RKO (cell line): ENCODE results near the gene CAMK2N1.
"Not testable (repeated sequence)": the region's sequence is repeated elsewhere in the genome, so short reads cannot be mapped to it uniquely, and the experiment has no call there.

ENCODE experiments used
- DNase-seq: peaks from one replicate; pipeline ENCODE4 v3.0.0-alpha.2; 2016; ENCODE audit warnings: low spot score

CAMK2N1 gene

DNA sequence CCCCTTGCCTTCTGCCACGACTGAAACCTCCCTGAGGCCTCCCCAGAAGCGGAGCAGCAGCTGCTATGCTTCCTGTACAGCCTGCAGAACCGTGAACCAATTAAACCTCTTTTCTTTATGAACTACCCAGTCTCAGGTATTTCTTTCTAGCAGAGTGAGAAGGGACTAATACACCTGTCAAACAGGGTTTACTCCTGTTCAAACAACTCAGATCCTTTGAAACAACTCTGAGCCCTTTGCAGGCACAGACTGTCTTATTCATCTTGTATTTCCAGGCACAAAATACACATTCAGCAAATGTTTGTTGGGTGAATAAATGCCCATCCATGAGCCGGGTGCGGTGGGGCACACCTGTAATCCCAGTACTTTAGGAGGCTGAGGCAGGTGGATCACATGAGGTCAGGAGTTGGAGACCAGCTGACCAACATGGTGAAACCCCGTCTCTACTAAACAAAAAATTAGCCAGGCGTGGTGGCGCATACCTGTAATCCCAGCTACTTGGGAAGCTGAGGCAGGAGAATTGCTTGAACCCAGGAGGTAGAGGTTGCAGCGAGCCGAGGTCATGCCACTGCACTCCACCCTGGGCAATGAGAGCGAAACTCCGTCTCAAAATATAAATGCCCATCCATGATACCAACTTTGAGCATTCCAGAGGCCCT lies 10.8 kb upstream of the CAMK2N1 start:
- not testable (repeated sequence) for DNase-seq

DNA sequence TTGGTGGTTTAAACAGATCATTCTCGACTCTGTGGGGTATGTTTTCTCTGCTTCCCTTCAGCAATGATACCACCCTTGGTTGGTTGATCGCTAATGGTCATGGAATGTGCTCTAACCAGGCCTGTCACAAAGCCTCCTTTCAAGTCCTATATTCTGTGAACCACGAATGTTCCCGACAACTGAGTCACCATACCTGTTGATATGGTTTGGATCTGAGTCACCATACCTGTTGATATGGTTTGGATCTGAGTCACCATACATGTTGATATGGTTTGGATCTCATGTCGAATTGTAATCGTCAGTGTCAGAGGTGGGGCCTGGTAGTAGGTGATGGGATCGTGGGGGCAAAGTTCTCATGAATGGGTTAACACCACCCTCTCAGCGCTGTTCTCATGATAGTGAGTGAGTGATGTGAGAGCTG lies 10.2 kb upstream of the CAMK2N1 start:
- peak; percentile 37 for DNase-seq

DNA sequence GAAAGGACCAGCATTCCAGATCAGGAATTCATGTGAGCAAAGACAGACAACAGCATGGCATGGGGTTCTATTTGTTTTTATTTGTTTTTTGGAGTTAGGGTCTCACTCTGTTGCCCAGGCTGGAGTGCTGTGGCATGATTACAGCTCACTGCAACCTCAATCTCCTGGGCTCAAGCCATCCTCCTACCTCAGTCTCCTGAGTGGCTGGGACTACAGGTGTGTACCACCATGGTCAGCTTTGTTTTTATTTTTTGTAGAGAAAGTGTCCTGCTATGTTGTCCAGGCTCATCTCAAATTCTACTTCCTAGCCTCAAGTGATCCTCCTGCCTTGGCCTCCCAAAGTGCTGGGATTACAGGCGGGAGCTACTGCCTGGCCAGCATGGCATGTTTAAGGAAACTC lies 9.7 kb upstream of the CAMK2N1 start:
- no peak for DNase-seq

DNA sequence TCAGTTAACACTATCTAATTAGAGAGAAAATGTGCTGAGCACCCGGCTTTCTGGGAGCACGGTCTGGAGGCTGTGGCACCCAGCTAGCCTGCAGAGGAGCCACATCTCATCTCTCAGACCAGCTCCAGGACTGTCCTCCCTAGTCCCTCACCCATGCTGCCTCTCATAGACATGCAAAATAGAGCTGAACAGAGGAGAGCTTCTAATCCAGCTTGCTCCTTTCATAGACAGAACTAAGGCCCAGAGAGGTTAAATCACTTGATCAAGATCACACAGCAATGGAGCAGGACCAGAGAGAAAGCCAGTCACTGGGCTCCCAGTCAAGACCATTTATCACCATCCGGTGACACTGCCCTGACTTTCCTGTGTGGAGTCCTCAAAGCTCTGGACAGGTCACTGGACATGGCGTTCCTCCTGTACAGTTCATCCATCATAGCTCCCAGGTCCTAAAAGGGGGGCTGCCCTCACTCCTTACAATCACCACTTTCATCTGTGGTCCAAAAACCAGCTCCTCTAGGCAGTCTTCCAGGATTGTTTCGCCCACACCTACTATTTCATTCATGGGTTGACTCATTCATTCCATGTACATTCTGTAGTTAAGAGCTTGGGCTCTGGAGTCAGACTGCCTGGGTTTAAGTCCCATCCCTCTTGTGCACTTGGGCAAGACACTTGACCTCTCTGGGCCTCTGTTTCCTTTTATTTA lies 8.8 kb upstream of the CAMK2N1 start:
- DNase-seq: peak; percentile 89

DNA sequence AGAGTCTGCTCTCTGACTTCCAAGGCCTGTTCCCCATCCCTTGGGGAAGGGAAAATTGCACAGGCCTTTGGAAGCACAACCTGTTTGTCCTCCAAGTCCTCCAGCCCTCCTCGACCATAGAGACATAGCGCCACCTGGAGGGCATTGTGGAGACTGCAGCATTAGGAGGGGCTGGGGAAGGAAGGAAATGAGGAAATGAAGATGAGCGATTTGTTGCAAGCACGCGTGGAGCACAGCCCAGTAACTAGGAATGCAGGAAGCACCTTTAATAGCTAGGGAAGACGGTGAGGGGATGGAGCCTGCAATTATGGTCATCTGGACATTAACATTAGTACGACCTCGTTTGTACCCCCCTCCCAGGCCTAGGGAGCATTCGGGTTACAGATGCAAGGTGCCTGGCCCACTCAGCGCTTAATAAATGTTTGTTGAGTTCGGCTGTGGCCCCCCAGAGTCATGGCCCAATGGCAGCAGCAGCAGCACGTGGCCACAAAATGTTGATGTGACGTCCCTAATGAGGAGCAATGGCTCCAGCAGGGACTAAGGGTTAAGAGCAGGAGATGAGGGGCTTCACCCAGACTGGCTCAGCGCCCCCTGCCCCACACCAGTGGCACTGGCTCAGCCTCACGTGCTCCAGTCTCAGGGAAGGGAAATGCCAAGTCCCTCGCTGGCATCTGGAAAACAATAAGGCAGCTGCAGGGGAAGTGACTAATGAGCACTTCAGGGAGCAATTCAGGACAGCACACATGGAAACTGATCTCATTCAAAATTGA lies 8.0 kb upstream of the CAMK2N1 start:
- DNase-seq: peak; percentile 93

DNA sequence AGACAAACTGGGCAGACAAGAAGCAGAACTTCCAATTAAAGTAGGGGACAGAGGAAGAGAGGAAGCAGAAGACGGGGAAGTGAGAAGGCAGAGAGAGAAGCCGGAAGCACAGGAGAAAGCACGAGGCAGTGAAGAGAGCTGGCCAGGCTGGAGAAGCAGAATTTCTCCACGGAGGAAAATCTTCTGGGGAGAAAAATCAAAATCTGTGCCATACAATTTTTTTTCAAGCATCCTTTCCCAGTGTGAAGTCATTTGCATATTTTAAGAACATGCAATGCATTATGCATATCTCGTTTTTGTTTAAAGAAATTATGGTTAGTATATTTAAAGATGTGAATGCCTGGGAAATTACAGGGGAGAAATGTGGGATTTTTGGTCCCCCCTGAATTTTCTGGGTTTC lies 7.3 kb upstream of the CAMK2N1 start:
- no peak for DNase-seq

DNA sequence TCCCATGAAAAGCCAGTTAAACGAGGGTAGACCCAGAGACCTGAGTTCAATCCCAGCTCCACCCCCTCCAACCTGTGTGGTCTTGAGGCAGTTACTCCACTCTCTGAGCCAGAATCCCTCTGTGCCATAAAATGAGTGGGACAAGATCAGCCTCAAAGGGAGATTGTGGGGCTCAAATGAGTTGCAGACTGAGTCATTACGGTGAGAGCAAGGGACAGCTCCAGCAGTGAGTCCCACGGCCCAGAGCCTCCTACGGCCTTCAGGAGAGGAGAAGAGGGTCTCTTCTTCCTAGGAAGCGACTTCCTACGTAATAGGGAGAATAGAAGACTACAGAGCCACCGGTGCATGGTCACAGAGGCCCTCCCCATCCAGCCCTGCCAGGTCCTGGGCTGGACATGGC lies 6.7 kb upstream of the CAMK2N1 start:
- DNase-seq: no peak

DNA sequence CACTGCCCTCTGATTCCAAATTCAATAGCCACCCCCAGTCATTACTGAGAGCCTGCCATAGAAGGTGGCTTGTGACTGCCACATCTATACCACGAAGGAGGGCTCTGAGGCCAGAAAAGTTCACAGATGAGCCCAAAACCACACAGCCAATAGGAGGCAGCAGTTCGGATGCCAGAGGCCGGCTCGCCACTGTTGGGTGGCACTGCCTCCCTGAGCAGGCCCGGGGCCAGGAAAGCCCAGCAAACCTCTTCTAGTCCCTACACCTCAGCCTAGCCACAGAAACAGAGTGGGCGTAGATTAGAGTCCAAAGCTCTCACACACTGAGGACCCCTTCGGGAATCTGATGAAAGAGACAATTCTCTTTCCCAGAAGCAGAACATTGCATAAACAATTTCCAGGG lies 5.9 kb upstream of the CAMK2N1 start:
- no peak for DNase-seq

DNA sequence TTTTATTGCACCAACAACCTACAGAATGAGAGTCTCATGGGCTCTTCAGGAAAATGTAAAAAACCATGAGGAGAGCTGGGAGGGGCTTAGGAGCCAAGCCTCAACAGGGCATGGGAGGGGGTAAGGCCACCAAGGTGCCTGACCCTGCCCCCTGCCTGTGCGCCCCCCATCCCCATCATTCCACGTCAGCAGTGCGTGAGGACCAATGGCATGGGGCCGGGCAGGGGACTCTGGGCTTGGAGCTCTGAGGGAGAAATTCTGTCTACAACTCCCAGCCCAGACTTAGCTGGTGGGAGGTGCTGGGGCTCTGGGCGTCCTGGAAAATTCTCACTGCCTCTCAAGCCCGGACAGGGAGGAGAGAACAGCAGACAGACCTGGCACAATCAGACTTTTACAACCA lies 5.2 kb upstream of the CAMK2N1 start:
- no peak for DNase-seq

DNA sequence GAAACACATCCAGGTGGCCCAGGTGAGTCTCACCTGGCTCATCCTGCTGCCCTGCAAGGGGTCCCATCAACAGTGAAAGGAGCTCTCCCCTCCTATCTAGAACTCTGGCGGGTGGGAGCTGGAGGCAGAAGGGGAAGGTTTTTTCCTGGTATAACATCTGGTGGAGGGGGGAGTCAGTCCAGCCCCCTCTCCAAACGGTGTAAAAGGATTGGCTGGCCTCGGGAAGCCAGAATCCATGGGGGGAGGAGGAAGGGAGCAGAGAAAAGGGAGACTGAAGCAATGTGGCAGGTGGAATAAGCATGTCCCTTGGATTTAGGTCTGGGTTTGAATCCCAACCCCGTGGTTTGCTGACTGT lies 1.2 kb upstream of the CAMK2N1 start:
- DNase-seq: no peak

DNA sequence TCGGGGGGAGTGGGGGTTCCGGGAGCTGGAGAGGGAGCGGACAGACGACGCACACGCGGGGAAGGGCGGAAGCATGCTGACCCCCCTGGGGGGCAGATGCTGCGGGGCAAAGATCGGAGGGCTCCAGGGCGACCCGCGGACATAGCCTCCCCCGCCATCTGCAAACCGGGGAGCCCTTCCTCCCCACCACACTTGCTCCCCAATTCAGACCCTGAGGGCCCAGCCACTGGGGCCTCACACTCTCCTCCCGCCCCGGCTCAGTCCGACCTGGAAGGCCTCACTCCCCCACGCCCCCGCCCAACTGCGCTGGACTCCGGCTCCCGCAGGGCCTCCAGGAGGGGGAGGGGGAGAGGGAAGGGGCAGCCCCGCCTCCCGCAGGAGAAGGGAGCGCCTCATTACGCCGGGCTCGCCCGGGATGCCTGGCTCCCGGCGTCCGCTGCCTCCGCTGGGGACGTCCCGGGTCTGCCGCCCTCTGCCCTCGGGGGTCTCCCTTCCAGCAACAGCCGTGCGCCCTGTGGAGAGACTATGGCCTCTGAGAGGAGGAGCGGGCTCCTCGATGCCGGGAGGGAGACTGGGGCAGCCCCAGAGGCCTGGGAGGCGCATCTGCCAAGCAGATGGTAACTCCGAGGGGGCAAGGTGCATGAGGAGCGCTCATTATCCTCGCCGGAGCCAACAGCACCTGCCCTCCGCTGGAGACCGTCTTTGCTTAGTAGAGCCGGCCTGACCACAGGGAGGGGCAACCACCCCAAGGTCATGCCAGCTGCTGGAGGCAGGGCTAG lies 636 bp upstream of the CAMK2N1 start:
- peak; percentile 62 for DNase-seq

DNA sequence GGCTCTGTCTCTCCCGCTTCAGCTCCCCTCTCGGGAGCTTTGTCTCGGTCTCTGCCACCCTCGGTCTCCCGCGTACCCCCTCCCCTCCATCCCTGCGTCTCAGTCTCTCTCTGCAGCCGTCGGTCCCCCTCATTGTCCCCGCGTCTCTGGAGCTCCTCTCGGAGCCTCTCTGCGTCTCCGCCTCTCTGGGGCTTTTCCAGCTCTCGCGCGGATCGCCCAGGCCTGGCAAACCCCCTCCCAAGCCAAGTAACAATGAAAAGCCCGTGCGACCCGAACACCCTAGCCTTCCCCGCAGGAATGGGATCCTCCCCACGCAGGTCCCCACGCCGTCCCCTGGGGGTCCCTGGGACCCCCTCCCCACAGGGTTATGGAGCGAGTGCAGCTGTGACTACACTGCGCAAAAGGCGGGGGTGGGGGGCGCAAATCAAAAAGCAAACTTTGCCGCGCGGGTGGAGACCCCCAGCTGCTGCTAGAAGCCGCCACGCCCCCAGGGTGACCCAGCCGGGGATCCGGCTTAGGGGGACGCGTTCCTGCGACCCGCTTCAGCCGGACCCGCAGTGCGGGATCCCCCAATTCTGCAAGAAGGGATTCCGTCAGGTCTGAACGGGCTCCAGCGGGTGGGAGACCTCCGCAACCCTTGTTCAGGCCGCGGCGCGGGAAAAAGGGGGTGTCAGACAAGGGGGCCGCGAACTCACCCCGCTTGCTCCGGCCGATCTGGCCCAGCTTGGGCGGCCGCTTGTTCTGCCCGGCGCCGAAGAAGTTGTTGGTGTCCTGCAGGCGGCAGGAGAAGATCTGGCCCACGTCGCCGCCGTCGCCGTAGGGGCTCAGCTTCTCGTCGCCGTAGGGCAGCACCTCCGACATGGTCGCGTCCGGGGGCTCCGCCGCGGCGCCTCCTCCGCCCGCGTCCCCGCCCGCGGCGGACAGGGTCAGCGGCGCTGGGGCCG lies 1.2 kb downstream of the CAMK2N1 start:
- DNase-seq: no peak

DNA sequence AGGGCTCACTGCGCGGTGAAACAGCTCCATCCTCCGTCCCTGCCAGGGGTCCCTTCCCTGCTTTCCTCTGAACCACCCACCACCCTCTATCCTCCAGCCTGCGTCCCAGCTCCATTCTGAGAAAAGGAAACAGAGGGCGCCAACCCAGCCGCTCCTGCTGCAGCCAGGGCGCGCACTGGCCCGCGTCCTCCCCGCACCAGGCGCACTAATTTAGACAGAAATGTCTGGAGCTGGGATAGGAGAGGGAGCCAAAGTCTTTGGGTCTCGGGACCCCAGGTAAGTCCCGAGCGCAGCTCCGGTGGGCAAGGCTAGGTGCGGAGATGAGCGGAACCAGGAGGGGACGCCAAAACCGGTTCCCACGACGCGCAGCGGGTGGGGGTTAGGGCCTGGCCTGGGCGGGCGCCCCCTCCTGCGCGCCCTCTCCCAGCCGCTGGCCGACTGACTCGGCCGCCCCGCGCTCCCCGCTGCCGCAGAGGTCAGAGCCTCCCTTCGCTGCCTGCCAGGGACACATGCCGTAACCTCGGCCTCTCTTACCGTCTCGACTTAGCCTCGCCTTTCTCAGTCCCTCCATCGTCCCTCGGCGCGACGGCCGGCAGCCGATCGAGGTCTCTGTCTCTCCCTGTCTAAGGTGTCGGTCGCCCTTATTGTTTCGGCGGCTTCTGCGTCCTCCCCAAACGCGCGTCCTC lies 2.0 kb downstream of the CAMK2N1 start:
- peak; percentile 39 for DNase-seq

DNA sequence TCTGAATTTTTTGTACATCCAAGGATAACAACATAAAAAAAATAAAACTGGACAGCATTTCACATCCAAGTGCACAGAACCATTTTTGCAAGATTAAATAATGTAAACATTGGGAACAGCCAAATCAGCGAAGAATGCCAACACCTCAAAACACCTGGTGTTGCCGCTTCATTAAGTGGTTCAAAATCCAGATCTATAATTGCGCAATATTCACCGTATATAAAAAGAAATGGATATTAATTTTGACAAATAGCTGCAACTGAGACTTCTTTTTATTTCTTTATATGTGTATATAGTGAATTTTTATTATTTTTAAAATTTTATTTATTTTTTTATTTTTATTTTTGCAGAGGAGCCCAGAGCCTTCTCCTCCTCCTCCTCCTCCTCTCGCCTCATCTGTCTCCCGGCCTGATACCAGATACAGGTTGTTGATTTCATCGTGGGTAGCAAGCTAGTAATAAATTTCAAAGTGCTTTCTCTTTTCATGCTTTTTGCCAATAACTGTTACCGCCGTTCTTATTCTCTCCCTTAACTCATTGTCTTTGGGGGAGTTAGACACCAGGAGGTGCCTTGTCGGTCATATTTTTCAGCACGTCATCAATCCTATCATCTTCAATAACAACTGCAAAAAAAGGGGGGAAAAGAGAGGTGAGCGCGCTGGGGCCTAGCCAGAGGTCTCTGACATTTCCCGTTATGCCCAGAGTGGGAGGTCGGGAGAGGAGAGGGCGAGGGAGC lies 2.7 kb downstream of the CAMK2N1 start:
- peak; percentile 30 for DNase-seq

DNA sequence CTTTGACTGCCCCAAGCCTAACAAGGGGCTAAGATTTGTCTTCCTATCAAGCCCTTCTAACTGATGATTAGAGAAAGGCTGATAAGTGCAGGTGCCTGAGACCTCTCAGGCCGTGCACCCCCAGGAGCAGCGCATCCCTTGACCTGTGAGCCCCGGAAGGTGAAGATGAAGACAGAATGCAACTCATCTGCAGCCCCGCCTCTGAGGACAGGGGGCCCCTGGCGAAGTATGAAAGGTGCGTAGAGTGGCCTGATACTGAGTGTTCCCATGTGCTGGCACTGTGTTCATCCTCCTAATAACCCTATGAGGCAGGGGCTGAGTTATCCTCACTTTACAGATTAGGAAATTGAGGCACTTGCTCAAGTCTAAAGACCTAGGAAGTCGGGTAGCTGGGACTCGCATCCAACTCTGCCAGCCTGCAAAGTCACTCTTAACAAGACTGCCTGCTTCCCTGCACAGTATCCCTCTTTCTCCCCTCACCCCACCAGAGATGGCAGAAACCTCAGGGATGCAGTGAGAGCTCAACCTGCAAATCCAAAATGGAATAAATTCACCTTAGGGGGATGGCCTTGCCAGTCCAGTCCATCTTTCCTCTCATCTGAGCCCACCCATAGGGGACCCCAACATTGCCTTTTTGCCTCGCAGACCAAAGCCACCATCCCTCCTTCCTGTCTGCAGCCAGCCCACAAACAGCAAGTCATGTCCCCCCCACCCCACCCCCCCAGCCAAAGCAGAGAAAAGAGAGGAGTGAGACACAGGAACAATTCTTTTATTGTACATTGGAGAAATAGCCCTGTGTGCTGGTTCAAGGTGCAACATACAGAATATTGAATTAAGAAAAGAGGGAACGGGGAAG lies 4.1 kb downstream of the CAMK2N1 start:
- DNase-seq: no peak

DNA sequence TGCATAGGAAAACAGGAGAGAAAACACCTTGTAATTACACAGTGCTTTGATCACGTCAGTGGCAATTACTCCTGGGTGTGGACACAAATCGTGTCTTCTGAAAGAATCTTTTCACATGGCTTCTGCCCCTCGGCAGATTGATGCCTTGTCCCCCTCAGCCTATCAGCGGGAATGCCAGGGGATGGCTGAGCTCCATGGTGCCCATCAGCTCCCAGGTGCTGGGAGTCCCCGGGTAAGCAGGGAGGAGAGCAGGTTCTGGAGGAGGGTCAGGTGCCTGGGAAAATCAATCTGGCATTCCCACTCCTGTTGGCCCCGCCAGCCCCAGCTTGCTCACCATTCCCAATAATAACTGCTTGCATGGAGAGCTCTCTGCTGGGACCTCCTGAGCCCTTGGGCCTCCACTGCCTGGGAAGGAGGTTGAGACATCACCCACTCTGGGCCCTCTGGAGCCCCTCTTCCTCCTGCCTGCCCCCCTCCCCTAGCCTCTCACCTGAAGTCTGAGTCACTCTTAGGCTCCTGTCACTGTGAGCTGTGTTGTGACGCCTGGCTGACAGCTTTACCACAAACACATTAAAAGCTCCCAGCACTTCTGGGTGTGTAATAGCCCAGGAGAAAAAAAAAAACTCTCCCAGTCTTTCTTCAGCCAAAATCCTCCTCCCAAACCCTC lies 4.9 kb downstream of the CAMK2N1 start:
- no peak for DNase-seq

DNA sequence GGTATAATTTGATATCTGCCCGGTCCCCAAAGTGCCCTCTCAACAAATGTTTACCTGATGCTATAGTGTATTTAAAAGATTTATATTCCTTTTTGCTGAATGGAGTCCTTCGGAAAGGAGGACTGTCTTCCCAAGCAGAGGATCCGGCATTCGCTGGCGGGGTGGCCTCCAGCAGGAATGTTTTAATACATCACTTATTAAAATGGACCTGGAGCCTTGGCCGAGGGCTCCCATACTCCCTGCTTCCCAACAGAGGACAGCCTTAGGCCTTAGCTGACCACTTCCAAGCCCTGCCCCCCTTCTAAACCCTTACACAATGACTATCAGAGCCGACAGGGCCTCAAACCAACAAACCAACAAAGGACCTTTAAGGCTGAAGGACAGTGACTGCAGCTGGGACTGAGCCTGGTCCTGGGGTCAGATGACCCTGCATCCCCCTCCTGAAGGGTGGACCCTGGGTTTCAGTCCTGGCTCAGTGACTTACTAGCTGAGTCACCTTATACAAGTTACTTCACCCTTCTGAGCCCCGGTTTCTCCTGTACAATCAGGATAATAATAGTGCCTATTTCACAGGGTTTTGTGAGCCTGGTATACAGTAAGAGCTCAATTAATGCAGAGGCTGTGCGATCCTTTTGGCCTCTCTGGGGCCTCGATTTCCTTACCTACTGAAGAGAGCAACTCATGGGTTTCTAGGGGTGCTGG lies 5.6 kb downstream of the CAMK2N1 start:
- no peak for DNase-seq

DNA sequence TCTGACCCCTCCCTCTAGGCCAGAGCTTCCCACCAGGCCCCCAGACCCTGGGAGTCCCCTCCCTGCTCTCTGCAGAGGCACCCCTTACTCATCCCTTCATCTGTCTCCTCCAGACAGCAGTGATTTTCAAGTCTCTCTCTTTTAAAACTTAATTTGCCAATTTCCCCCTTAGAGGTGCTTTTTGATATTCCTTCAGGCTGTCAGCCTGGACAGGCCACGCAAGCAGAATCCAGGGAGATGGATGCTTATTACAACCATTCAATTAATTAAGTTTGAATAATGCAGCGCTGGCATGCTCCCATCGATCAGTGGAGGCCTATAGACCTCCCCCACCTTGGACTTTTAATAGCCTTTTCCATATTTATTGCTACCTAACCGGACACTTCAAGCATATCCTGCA lies 6.2 kb downstream of the CAMK2N1 start:
- DNase-seq: no peak
